Fibroblast of skin of left biceps (primary cell): ENCODE measurements around the gene DDIT4.
"Not testable (repeated sequence)": the region's sequence is repeated elsewhere in the genome, so short reads cannot be mapped to it uniquely, and the experiment has no call there.

ENCODE experiments used
- DNase-seq, 2 experiments: peaks; one replicate each; pipeline ENCODE4 v3.0.0-alpha.2; 2013; ENCODE audit warnings: low read depth in 2 of 2

DDIT4 gene

DNA sequence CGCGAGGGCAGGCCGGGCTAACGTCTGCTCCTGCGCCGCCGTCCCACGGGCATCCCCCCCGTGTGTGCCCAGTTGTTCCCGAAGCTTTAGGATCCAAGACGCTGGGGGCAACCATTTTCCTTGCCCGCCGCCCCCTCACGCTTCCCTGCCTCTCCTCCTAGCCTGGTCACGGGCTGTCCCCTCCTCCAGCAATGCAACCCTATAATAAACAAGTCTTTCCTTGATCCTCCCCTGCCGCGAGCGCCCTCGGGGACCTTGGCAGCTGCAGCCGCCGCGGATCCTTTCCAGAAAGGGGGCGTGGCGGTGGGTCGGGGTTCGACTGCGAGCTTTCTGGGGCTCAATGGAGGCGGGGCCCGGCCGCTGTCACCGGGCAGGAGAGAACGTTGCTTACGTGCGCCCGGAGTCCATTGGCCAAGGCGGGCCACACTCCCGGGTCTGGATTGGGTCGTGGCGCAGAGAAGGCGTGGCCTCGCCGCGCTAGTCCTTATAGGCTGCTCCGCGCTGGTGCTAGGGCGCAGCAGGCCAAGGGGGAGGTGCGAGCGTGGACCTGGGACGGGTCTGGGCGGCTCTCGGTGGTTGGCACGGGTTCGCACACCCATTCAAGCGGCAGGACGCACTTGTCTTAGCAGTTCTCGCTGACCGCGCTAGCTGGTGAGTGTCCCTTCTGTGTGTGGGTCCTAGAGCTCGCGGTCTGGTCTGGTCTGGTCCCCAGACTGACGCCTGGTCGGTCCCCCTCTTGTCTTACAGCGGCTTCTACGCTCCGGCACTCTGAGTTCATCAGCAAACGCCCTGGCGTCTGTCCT lies at the start of gene DDIT4:
Gene DDIT4 (plus strand): TSS at position 515 of the 803 bp plus-strand sequence. CDS start 293 bp downstream, outside the sequence.
- peak; percentile 99 for DNase-seq

GRCh38 chr10:72224191-72224590 lies 49.5 kb upstream of the DDIT4 start:
- DNase-seq: not testable (repeated sequence)

GRCh38 chr10:72226418-72227027 lies 47.2 kb upstream of the DDIT4 start:
- no peak for DNase-seq

DNA sequence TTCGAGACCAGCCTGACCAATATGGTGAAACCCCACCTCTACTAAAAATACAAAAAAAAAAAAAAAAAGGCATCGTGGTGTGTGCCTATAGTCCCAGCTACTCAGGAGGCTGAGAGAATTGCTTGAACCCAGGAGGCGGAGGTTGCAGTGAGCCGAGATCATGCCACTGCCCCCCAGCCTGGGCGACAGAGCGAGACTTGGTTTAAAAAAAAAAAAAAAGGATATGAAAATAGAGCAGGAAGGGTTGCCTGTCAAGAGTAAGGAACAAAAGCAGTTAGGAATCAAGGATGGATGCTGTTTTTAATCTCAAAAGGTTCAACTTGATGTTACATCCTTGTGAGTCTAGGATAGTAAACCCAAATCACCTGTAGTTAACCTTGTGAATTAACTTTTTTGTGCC lies 45.9 kb upstream of the DDIT4 start:
- DNase-seq: no peak

DNA sequence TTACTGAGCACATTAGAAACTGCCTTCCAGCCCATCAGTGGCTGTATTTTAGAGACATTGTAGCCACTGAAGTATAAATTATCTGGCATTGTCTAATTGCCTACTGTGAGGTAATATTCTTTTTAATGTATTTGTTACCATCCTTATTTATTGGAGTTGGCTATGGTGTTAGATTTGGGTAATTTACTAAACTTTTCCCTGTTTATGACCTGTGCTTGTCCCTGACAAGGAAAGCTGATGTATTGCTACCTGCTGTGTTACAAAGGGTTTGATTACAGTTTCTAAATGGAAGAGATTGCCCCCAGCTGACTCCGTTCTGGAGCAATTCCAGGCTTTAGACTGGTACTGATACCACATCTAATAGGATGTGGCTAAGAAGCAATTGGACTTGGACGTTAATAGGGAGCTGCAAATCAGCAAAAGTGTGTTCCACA lies 45.4 kb upstream of the DDIT4 start:
- no peak for DNase-seq

DNA sequence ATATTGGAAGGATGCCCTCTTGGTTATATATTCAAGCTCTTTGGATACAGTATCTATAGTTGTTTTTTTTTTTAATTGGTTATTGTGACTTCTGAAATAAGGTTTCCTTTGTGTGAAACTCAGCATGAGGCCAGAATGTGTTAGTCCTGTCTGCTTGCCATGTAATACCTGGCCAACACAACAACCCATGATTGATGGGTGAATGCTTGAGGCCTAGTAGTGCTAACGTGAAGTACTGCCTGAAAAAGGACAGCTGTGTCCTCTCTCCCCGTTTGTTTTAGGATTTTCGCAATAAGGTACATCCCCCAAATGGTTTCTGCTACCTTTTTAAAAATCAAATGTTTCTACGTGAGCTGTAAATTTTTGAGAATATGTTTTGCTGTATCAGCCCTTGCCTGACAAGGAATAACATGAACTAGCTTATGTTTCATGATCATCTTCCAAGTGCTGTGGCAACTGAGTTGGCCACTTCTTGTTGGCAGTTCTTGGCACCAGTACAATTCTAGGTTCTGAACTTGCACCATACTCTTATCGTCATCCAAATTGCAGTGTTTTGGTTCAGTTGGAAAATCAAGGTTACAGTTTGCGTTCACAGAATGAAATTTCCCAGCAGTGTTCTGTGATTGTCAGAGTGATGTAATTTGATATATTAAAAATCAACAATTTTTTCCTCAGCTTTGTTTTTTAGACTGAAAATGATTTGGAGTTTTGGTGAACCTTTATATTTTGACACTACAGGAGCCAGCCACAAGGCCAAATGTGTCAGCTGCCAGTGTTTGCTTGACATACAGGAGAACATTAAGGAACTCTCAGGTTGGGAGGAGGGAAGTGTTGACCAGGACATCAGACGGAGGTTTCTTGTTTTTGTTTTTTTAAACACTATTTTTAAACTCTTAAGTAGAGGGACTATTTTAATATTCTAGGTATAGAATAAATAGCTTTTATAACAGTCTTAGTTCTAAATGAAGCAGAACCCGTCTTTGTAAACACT lies 44.2 kb upstream of the DDIT4 start:
- DNase-seq: no peak

DNA sequence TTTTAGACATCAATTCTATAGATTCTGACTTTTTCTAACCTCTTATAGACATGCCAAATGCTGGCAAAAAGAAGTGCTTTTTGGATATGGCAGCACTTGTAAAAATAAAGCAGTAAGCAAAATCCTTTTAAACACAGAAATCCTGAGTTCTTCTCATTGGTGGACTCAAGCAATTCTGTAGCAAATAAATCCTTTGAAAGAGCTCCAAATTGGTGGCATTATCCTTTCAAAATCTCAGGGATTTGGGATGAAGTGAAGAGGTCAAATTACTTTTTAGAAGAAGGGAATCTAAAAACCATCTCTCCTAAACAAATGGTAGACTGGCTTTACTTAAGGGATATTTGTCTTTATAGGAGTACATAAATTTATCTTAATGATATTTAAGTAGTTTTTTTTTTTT lies 40.1 kb upstream of the DDIT4 start:
- no peak for DNase-seq

DNA sequence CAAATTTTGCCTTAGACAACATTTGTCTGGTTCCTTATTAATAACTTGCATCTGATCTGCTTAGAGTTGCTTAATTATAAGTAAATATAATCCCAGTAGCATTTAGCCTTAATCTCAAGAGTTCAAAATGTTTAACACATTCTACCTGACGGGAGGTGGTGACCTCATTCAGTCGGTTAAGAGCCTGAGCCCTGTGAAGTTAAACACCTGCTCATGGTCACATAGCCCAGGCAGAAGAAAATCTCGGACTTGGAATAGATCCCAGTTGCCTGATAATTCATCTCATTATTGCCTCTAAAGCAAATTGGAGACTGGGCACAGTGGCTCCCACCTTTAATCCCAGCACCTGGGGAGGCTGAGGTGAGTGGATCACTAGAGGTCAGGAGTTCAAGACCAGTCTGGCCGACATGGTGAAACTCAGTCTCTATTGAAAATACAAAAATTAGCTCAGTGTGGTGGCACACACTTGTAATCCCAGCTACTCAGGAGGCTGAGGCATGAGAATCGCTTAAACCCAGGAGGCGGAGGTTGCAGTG lies 39.1 kb upstream of the DDIT4 start:
- no peak for DNase-seq

GRCh38 chr10:72235544-72236279 lies 38.0 kb upstream of the DDIT4 start:
- no peak for DNase-seq

DNA sequence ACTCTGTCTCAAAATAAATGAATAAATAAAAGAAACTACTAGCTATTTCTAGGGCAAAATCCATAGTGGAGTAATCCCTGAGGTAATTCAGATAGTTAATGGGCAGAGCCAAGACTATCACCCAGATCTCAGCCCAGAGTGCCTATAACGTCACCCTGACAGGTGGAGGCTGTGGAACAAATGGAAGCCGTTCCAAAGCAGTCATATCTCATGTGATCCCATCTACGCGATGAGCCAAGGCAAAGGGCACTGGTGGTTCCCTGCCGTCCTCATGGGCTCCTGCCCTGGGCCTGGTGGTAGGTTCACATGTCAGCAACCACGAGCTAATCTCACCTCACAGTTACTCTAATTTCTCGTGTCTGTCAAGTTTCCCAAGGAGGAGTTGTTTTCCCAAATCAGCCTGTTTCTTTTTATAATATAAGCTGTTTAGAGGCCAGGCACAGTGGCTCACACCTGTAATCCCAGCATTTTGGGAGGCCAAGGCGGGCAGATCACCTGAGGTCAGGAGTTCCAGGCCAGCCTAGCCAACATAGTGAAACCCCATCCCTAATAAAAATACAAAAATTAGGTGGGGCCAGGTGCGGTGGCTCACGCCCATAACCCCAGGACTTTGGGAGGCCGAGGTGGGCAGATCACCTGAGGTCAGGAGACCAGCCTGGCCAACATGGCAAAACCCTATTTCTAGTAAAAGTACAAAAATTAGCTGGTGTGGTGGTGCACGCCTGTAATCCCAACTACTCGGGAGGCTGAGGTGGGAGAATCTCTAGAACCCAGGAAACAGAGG lies 35.1 kb upstream of the DDIT4 start:
- DNase-seq: no peak

DNA sequence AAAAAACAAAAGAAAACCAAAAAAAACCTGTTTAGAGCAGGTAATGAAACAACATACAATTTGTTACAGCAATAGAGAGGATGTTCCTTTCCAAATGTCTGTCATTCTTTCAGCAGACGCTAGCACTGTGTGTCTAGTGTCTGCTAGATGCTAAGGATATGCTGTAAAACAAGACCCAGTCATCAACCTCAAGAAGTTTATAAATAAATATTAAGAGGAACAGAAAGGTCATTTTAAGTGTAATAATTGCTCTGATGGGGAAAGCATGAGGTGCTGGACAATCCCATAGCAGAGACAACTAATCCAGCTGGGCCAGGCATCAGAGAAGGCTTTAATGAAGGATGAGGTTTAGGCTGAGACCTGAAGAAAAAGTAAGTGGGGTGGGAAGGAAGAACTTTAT lies 34.3 kb upstream of the DDIT4 start:
- no peak for DNase-seq

- DNase-seq: no peak
These were observed 33.4 kb upstream of the DDIT4 start for GRCh38 chr10:72240371-72240770.

- no peak for DNase-seq
These were observed 32.0 kb upstream of the DDIT4 start for GRCh38 chr10:72241691-72242252.

DNA sequence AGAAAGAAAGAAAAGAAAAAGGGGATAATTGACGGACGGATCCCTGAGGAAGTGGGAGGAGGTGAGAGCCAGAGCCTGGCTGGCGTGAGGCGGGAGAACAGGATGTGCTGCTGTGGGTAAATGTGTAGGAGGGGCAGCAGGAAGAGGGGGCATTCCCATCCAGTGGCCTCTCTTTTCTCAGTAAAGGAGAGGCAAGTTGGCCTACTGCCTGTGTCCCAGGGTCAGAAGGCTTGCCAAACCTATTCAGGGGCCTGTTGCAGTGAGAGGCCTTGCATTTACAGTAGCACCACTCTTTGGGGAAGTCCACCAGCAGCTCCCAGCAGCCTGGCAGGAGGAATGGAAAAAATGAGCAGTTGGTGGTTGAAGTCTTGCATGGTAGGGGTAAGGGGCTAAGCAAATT lies 31.0 kb upstream of the DDIT4 start:
- DNase-seq: no peak

GRCh38 chr10:72243822-72244437 lies 29.8 kb upstream of the DDIT4 start:
- DNase-seq: peak; percentile 92 to 93

DNA sequence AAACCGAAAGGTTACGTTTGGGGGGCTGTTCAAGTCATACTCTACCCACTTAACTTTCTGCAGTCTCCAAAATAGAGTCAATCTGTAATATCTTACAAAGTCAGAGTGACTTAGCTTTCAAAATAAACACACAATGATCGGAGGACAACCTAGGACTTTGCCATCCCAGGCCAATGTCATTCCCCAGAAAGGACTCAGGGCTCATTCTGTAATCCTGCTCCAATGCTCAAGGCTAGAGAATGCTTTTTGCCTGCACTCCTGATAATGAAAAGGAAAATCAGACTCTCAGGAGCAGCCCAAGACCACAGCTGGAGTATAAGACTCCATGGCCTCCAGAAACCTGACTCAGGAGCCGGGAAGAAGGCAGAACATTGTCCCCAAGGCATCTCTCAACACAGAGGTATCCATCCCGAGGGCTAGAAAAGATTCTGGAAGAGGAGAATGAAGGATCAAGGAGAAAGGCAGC lies 29.1 kb upstream of the DDIT4 start:
- no peak for DNase-seq

GRCh38 chr10:72245949-72246525 lies 27.7 kb upstream of the DDIT4 start:
- no peak for DNase-seq

DNA sequence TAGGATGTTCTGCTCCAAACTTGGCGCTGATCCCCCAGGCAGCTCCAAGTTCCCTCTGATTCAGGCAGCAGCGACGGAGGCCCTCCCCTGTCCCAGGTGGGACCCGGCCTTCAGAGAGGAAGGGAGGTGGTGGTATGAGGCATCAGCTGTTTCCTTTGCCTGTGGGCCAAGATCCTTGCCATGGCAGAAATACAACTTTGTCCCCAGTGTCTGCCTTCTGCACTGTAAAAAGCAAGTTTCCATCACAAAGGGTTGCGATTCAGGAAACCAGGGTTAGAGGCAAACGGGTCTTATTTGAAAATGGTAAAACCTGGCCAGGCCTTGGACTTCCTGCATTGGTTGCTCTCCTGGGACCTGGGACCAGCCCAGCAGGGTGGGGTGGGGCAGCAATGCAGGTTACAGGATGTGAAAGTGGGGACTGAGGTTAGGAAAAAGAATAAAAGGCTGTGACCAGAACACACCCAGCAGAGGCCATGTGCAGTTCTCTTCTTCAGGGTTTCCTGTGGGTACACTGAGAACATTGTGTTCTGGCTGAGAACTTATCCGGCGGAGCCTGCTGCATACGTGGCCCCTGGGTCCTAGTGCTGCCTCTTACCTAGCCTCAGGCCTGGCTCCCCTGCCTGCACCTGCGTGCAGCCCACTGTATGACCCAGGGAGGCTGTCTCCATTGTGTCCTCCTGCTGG lies 25.1 kb upstream of the DDIT4 start:
- no peak for DNase-seq
